Measurements from ENCODE around the gene TMIGD1. TPM values are rescaled to one million over a fixed set of nuclear protein-coding genes. Genes with fewer than 3 reads are reported as not detected.

Gene TMIGD1
- polyA plus RNA-seq, 1 donor (not counting 4 experiments of a cell fraction or from before 2014, with no cell fraction given) = not detected

DNA sequence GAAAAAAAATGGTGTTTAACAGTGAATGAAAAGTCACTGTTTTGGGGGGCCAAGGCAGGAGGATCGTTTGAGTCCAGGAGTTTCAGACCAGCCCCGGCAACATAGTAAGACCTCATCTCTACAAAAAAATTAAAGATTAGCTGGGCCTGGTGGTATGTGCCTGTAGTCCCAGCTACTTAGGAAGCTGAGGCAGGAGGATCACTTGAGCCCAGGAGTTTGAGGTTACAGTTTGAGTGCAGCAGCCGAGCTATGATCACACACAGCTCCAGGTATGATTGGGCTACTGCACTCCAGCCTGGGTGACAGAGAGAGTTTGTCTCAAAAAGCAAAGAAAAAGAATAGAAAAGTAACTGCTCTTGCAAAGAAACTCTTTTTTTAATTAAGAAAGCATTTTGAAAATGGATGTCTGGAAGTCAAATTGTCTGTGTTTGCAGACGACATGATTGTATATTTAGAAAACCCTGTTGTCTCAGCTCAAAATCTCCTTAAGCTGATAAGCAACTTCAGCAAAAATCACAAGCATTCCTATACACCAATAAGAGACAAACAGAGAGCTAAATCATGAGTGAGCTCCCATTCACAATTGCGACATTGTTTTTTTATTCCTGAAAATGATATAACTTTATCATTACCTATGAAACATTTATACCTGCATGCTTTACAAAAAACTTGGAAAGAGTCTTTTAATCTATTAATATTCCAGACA lies 24.4 kb upstream of the TMIGD1 start:
- H3K27me3 ChIP-seq (ENCODE audit: control insufficient read depth, extremely low read depth, insufficient read depth, low read length) = peaks cover 6% of the 10 kb centered on the region
- no peaks in the 10 kb centered on the region for H4K20me1 ChIP-seq (ENCODE audit: control insufficient read depth, extremely low read depth, insufficient read depth, low read length)
- no peak overlapping the region for H3K4me2 ChIP-seq (ENCODE audit: control insufficient read depth, extremely low read depth, insufficient read depth, low read depth, low read length)
- TF ChIP-seq EZH2 (IDR thresholded peaks at IDR 0.05; ENCODE audit: low read length) = no peak
- TF ChIP-seq CTCF (optimal IDR thresholded peaks at IDR 0.05 in 1 of 3, IDR thresholded peaks at IDR 0.05 in 1 of 3, conservative IDR thresholded peaks at IDR 0.05 in 1 of 3; ENCODE audit: extremely low read depth in 1 of 3, insufficient read depth in 2 of 3, low read length in 3 of 3) = no peak
- no peak overlapping the region for H3K27ac ChIP-seq (ENCODE audit: control insufficient read depth, insufficient read depth, low read length)
- H3K9ac ChIP-seq (ENCODE audit: control insufficient read depth, extremely low read depth, insufficient read depth, low read length) = no peak overlapping the region
- no peak overlapping the region for H3K4me3 ChIP-seq (ENCODE audit: control insufficient read depth in 2 of 3, extremely low read depth in 1 of 3, insufficient read depth in 2 of 3, low read depth in 1 of 3, low read length in 3 of 3)
- DNase-seq (ENCODE audit: low read depth, low spot score) = no peak
- no peaks in the 10 kb centered on the region for H3K79me2 ChIP-seq (ENCODE audit: control insufficient read depth, insufficient read depth, low read length)
- no peaks in the 10 kb centered on the region for H3K4me1 ChIP-seq (ENCODE audit: control insufficient read depth, extremely low read depth, insufficient read depth, low read length)
- FAIRE-seq = no peak
- H3K9me1 ChIP-seq (ENCODE audit: control insufficient read depth, extremely low read depth, insufficient read depth, low read length) = no peaks in the 10 kb centered on the region
- no peaks in the 10 kb centered on the region for H3K36me3 ChIP-seq (ENCODE audit: control insufficient read depth in 2 of 2, extremely low read depth in 1 of 2, insufficient read depth in 2 of 2, low read length in 2 of 2)
- dilution Hi-C loops (cut with MboI; ENCODE audit: extremely low pct_ligation_motif_present, low sequenced_read_pairs) = no loop called here
- H3K9me3 ChIP-seq (ENCODE audit: control insufficient read depth, low read depth, low read length) = peaks cover 3% of the 10 kb centered on the region
- H2AFZ ChIP-seq (ENCODE audit: control insufficient read depth, low read length) = no peak overlapping the region

DNA sequence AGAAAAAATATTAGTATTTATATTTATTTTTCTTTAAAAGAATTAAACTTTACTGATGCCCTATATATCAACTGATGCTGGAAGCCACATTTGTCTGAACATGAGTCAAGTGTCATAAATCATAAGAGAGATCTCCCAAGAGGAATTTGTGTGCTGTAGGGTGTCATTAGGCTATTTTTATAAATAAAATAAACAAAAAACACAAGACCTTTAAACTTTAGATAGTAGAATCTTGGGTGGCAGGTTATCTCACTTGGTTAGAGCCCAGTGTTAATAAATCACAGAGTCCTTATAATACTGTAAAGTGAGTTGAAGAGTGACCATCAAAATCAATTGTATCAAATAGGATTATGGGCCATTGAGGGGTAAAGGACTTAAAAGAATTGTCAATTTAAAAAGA lies 23.6 kb upstream of the TMIGD1 start:
- Histone ChIP-seq H3K4me1 (ENCODE audit: control insufficient read depth, extremely low read depth, insufficient read depth, low read length) (no peaks in the 10 kb centered on the region), H3K4me2 (ENCODE audit: control insufficient read depth, extremely low read depth, insufficient read depth, low read depth, low read length) (no peak overlapping the region), H3K4me3 (ENCODE audit: control insufficient read depth in 2 of 3, extremely low read depth in 1 of 3, insufficient read depth in 2 of 3, low read depth in 1 of 3, low read length in 3 of 3) (no peak overlapping the region), H3K9me3 (ENCODE audit: control insufficient read depth, low read depth, low read length) (peaks cover under 1% of the 10 kb centered on the region), H3K9ac (ENCODE audit: control insufficient read depth, extremely low read depth, insufficient read depth, low read length) (no peak overlapping the region), H3K9me1 (ENCODE audit: control insufficient read depth, extremely low read depth, insufficient read depth, low read length) (no peaks in the 10 kb centered on the region), H3K36me3 (ENCODE audit: control insufficient read depth in 2 of 2, extremely low read depth in 1 of 2, insufficient read depth in 2 of 2, low read length in 2 of 2) (no peaks in the 10 kb centered on the region), H4K20me1 (ENCODE audit: control insufficient read depth, extremely low read depth, insufficient read depth, low read length) (no peaks in the 10 kb centered on the region), H3K27ac (ENCODE audit: control insufficient read depth, insufficient read depth, low read length) (no peak overlapping the region), H3K27me3 (ENCODE audit: control insufficient read depth, extremely low read depth, insufficient read depth, low read length) (peaks cover 6% of the 10 kb centered on the region), H3K79me2 (ENCODE audit: control insufficient read depth, insufficient read depth, low read length) (no peaks in the 10 kb centered on the region), H2AFZ (ENCODE audit: control insufficient read depth, low read length) (no peak overlapping the region)
- TF ChIP-seq CTCF (optimal IDR thresholded peaks at IDR 0.05 in 1 of 3, IDR thresholded peaks at IDR 0.05 in 1 of 3, conservative IDR thresholded peaks at IDR 0.05 in 1 of 3; ENCODE audit: extremely low read depth in 1 of 3, insufficient read depth in 2 of 3, low read length in 3 of 3) (no peak), EZH2 (IDR thresholded peaks at IDR 0.05; ENCODE audit: low read length) (no peak)
- FAIRE-seq (no peak), DNase-seq (ENCODE audit: low read depth, low spot score) (no peak)
- dilution Hi-C loops (cut with MboI; ENCODE audit: extremely low pct_ligation_motif_present, low sequenced_read_pairs) = no loop called here

Measured in keratinocyte (primary cell).